ENCODE measurements around the gene PIK3R2. TPM values are rescaled to one million over a fixed set of nuclear protein-coding genes. Genes with fewer than 3 reads are reported as not detected.

The PIK3R2 gene
- total RNA-seq, 1 experiment from 2014 or later: 33.8 TPM

GRCh38 chr19:18145391-18145999 lies 7.5 kb upstream of the PIK3R2 start:
- no peak for DNase-seq (ENCODE audit: unreplicated experiment)
- Mint-ChIP-seq H3K4me1 (ENCODE audit: insufficient read depth, unreplicated experiment) (no peaks in the 10 kb centered on the region), H3K9me3 (ENCODE audit: unreplicated experiment) (no peaks in the 10 kb centered on the region), H3K27ac (ENCODE audit: low read depth, unreplicated experiment) (no peak overlapping the region), H3K36me3 (ENCODE audit: insufficient read depth, unreplicated experiment) (peaks cover 53% of the 10 kb centered on the region), H3K4me3 (ENCODE audit: unreplicated experiment) (no peak overlapping the region), H3K27me3 (ENCODE audit: insufficient read depth, unreplicated experiment) (no peaks in the 10 kb centered on the region)
- TF ChIP-seq, protein P1, sequence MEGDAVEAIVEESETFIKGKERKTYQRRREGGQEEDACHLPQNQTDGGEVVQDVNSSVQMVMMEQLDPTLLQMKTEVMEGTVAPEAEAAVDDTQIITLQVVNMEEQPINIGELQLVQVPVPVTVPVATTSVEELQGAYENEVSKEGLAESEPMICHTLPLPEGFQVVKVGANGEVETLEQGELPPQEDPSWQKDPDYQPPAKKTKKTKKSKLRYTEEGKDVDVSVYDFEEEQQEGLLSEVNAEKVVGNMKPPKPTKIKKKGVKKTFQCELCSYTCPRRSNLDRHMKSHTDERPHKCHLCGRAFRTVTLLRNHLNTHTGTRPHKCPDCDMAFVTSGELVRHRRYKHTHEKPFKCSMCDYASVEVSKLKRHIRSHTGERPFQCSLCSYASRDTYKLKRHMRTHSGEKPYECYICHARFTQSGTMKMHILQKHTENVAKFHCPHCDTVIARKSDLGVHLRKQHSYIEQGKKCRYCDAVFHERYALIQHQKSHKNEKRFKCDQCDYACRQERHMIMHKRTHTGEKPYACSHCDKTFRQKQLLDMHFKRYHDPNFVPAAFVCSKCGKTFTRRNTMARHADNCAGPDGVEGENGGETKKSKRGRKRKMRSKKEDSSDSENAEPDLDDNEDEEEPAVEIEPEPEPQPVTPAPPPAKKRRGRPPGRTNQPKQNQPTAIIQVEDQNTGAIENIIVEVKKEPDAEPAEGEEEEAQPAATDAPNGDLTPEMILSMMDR (IDR thresholded peaks at IDR 0.05; ENCODE audit: unreplicated experiment): no peak
- ChIA-PET CTCF (interaction anchor here (0.5 to 1.5 kb wide), 6 partner anchors 15 to 134 kb away, joined by 3 to 4 read pairs (median 4); no protein-coding TSS in a partner anchor), POLR2A (no interaction called here)
- no TSS peak for BruUV-seq (replicated peaks)
- intact Hi-C loops (cut with micrococcal nuclease): no loop called here

DNA sequence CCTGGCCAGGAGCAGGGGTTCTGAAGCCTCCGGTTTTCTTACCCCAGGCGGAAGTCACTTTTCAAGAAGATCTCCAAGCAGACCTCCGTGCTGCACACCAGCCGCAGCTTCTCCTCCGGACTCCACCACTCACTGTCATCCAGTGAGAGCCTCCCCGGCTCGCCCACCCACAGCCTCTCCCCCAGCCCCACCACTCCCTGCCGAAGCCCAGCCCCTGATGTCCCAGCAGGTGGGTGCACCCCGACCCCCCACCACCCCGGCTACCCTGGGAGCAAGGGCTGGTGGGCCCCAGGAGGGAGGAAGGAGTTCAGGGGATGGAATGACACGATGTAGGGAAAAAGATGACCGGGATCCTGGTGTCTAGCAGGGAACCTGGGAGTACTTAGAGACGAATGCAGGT lies 5.6 kb upstream of the PIK3R2 start:
- Mint-ChIP-seq H3K9me3 (ENCODE audit: unreplicated experiment) (no peaks in the 10 kb centered on the region), H3K36me3 (ENCODE audit: insufficient read depth, unreplicated experiment) (peaks cover 40% of the 10 kb centered on the region), H3K4me1 (ENCODE audit: insufficient read depth, unreplicated experiment) (peaks cover 5% of the 10 kb centered on the region), H3K4me3 (ENCODE audit: unreplicated experiment) (no peak overlapping the region), H3K27me3 (ENCODE audit: insufficient read depth, unreplicated experiment) (no peaks in the 10 kb centered on the region), H3K27ac (ENCODE audit: low read depth, unreplicated experiment) (no peak overlapping the region)
- no TSS peak for BruUV-seq (replicated peaks)
- intact Hi-C loops (cut with micrococcal nuclease): no loop called here
- ChIA-PET POLR2A (no interaction called here), CTCF (interaction anchor here (0.6 kb wide), 1 partner anchor 21 kb away, joined by 4 read pairs; no protein-coding TSS in a partner anchor)
- TF ChIP-seq, protein P1 (IDR thresholded peaks at IDR 0.05; ENCODE audit: unreplicated experiment): no peak
- no peak for DNase-seq (ENCODE audit: unreplicated experiment)

DNA sequence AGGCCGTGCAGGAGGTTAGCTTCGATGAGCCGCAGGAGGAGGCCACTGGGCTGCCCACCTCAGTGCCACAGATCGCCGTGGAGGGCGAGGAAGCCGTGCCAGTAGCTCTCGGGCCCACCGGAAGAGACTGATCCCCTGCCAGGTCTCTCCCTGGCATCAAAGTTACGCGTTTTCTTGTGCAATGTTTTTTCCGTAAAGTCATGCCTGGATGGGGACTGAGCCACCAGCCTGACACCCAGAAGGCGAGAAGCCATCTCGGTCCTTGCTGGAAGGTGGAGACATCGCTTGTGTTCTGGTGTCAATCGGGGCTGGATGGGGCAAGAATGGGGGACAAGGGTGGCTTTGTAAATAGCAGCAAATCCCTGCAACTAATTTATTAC lies 3.4 kb upstream of the PIK3R2 start:
- CTCF ChIA-PET: interaction anchor here (1.1 to 2.8 kb wide), 2 partner anchors 12 to 36 kb away, joined by 5 to 18 read pairs; no protein-coding TSS in a partner anchor
- H3K4me1 Mint-ChIP-seq (ENCODE audit: insufficient read depth, unreplicated experiment): peaks cover 15% of the 10 kb centered on the region
- DNase-seq (ENCODE audit: unreplicated experiment): no peak
- intact Hi-C loops (cut with micrococcal nuclease): no loop called here
- H3K4me3 Mint-ChIP-seq (ENCODE audit: unreplicated experiment): no peak overlapping the region
- H3K27me3 Mint-ChIP-seq (ENCODE audit: insufficient read depth, unreplicated experiment): no peaks in the 10 kb centered on the region
- H3K27ac Mint-ChIP-seq (ENCODE audit: low read depth, unreplicated experiment): no peak overlapping the region
- no TSS peak for BruUV-seq (replicated peaks)
- H3K36me3 Mint-ChIP-seq (ENCODE audit: insufficient read depth, unreplicated experiment): peaks cover 33% of the 10 kb centered on the region
- TF ChIP-seq, protein P1 (IDR thresholded peaks at IDR 0.05; ENCODE audit: unreplicated experiment): no peak
- POLR2A ChIA-PET: interaction anchor here (0.6 kb wide), 1 partner anchor 31 kb away, joined by 3 read pairs; no protein-coding TSS in a partner anchor
- H3K9me3 Mint-ChIP-seq (ENCODE audit: unreplicated experiment): no peaks in the 10 kb centered on the region

- CTCF ChIA-PET: interaction anchor here (0.6 to 2.8 kb wide), 10 partner anchors 9 to 292 kb away, joined by 3 to 18 read pairs (median 4); no protein-coding TSS in a partner anchor
- TF ChIP-seq, protein P1 (IDR thresholded peaks at IDR 0.05; ENCODE audit: unreplicated experiment): no peak
- H3K27ac Mint-ChIP-seq (ENCODE audit: low read depth, unreplicated experiment): peak overlapping the region; percentile 99
- peaks cover 17% of the 10 kb centered on the region for H3K4me1 Mint-ChIP-seq (ENCODE audit: insufficient read depth, unreplicated experiment)
- POLR2A ChIA-PET: interaction anchor here (0.6 to 2.2 kb wide), 11 partner anchors 9 to 141 kb away, joined by 3 to 21 read pairs (median 4); partner anchors contain the start of gene JUND
- H3K36me3 Mint-ChIP-seq (ENCODE audit: insufficient read depth, unreplicated experiment): peaks cover 36% of the 10 kb centered on the region
- no TSS peak for BruUV-seq (replicated peaks)
- peak overlapping the region; percentile 88 for H3K4me3 Mint-ChIP-seq (ENCODE audit: unreplicated experiment)
- no peak for DNase-seq (ENCODE audit: unreplicated experiment)
- intact Hi-C loops (cut with micrococcal nuclease): loop anchor here (10.0 kb wide), 1 partner anchor 146 kb away; the partner anchor contains the start of gene ARRDC2
- no peaks in the 10 kb centered on the region for H3K27me3 Mint-ChIP-seq (ENCODE audit: insufficient read depth, unreplicated experiment)
- H3K9me3 Mint-ChIP-seq (ENCODE audit: unreplicated experiment): no peaks in the 10 kb centered on the region
These were observed 2.0 kb upstream of the PIK3R2 start for GRCh38 chr19:18150776-18151624.

Data from MCF 10A (cell line).